HG03045 (cell line): ENCODE data around the gene MCTP2.

ENCODE experiments used
- ATAC-seq: cut with Tn5 transposase; IDR thresholded peaks from one replicate; pipeline ENCODE4 v1.9.1; 2021; ENCODE audit warnings: mild to moderate bottlenecking, moderate library complexity; ENCODE audit not compliant: unreplicated experiment

MCTP2 gene

DNA sequence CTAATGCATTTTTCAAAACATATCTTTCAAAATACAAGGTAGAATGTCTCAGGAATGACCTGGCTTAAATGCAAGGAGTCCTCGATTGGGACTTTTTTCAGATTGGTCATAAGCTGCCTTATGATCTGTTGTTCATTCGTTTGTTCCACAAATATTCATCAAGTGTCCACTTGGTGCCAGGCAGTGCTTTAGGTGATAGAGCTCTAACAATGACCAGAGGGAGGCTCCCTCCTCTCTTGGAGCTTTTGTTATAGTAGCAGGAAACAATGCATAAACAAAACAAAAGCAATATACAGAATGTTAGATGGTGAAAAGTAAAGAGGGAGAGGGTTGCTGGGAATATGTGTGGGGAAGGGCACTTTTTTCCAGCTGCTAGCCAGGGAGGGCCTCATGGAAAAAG is 156.1 kb downstream of the MCTP2 start:
- no peak for ATAC-seq

- ATAC-seq = peak; percentile 57
Measured at GRCh38 chr15:94387849-94388441, 156.6 kb downstream of the MCTP2 start.

DNA sequence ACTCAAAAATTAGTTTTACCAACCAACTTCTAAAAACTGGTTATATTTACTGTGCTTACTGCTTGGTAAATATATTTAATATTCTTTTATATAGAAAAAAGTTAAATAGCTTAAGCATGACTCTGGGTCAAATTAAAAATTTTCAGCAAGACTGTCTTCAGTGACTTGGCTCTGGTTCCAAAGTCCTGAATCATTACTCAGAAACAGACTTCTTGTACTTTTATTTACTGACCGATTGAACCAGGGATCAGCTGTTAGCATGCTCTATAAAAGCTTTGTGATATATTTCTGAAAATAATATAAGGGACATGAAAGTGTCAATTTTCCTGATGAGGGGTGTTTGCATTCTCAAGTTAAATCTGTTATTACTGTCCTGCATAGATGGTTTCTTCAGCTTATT is 164.3 kb downstream of the MCTP2 start:
- ATAC-seq = no peak

- ATAC-seq = no peak
Measured at GRCh38 chr15:94397337-94397736, 166.0 kb downstream of the MCTP2 start.

GRCh38 chr15:94398001-94398400 is 166.6 kb downstream of the MCTP2 start:
- ATAC-seq = no peak

- no peak for ATAC-seq
Measured at GRCh38 chr15:94400526-94401298, 169.4 kb downstream of the MCTP2 start.

DNA sequence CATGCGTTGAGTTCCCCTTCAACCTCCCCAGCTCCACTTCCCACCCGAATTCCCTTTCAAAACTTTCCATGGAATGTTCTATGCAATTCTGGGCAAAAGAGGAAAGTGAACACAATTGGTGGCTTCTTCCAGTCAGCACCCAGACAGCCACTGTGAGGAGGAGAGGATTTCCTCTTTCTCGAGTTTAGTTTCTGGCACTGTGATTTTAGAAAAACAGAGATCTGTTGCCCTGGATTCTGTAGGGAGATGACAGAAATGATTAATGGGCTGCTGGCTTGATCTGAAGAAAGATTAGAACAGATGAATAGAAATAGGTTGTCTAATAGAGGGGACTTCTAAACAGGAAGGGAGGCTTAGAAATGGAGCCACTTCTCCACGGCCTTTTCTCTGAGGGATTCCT is 172.0 kb downstream of the MCTP2 start:
- no peak for ATAC-seq

- ATAC-seq = no peak
Measured at GRCh38 chr15:94404733-94405283, 173.4 kb downstream of the MCTP2 start.

GRCh38 chr15:94411285-94411684 is 179.9 kb downstream of the MCTP2 start:
- no peak for ATAC-seq

DNA sequence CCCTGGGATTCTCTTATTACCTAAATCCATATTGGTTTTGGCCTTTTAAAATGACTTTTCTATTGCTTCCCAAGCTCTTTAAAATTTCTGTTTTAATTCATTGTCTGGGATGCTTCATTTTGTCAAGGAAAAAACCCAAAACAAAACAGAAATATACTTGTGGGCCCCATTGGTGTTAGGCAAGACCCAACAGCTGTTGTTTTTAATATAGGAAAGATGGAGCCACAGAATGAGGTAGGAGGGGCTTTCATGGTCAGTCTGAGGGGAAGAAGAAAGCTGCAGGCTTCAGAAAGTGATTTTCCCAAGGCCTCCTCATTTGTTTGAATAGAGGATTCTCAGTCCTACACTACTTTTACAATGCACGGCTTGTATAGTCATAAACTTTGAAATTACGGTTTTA is 180.5 kb downstream of the MCTP2 start:
- ATAC-seq = no peak

- ATAC-seq = no peak
Measured at GRCh38 chr15:94412979-94413746, 181.8 kb downstream of the MCTP2 start.

DNA sequence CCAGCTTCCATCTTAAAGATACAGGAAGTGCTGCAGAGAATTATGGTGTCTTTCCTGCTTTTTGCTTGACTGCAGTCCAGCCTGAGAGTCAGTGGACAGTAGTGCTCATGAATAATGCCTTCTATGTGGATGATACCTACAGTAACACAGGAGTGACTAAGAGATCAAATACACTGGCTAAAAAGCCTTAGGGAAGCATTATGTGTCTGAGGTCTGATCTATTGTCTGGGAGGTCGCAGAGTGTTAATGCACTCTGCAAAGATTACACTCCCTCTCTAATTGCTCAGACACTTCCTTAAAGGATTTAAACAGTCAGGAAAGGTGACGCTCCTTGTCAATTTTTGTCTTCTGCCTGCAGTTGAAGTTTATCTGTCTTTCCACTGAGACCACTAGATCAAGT is 183.6 kb downstream of the MCTP2 start:
- no peak for ATAC-seq

GRCh38 chr15:94416267-94416666 is 184.9 kb downstream of the MCTP2 start:
- ATAC-seq = no peak

- ATAC-seq = no peak
Measured at GRCh38 chr15:94416820-94417219, 185.5 kb downstream of the MCTP2 start.

GRCh38 chr15:94417501-94418293 is 186.3 kb downstream of the MCTP2 start:
- no peak for ATAC-seq

- ATAC-seq = no peak
Measured at GRCh38 chr15:94421706-94422105, 190.3 kb downstream of the MCTP2 start.

DNA sequence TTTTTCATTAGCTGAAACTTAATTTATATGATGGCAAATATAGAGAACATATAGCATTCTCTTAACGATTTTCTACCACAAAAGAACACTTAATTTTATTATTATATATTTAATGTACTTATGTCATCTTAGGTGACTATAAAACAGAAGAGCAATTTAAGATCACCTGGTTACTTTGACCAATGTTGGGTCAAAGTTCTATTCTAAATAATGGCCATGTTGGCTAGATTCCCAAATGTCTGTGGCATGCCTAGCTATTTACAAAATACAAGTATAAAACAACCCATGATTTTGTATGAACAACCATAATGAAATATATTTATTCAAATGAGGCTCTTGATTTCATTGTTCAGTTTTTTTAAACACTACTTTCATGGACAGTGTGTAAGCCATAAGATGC is 200.9 kb downstream of the MCTP2 start:
- ATAC-seq = no peak

- no peak for ATAC-seq
Measured at GRCh38 chr15:94439158-94439557, 207.8 kb downstream of the MCTP2 start.

DNA sequence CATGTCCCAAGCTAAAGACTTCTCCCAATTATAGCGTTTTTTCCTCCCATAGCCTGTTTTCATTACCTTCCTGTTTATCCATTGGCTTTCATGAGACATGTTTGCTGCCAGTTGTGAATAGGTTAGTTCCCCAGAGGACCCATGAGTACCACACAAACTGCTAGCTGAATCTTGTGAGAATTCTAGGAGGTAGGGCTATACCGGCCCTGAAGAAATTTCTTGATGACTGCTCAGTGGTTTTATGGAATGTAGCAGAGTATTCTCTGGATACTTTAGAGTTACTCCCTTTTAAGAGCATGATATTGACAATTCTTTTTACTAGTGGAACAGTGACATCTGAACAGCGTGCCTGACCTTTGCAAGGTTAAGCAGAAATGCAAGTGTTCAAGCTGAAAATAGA is 210.4 kb downstream of the MCTP2 start:
- no peak for ATAC-seq

GRCh38 chr15:94442480-94442879 is 211.1 kb downstream of the MCTP2 start:
- ATAC-seq = no peak

GRCh38 chr15:94443186-94443585 is 211.8 kb downstream of the MCTP2 start:
- no peak for ATAC-seq
